SU-DHL-6 (cell line): ENCODE results near the gene CAMK1D.

Source experiments
- CTCF ChIP-seq: fragments of 200-600 bp; sonication (generic); IDR thresholded peaks from one replicate; pipeline ENCODE4 v1.5.1; 2017; ENCODE audit warnings: antibody characterized with exemption, mild to moderate bottlenecking, low read length, moderate library complexity; ENCODE audit not compliant: insufficient read depth, poor library complexity, severe bottlenecking
- EZH2phosphoT487 ChIP-seq: fragments of 200-600 bp; sonication (generic), shearing (Covaris generic); conservative IDR thresholded peaks from 2 replicates; pipeline ENCODE4 v1.6.1; 2018; ENCODE audit warnings: mild to moderate bottlenecking, antibody characterized with exemption, low read length, moderate library complexity, mixed read lengths

DNA sequence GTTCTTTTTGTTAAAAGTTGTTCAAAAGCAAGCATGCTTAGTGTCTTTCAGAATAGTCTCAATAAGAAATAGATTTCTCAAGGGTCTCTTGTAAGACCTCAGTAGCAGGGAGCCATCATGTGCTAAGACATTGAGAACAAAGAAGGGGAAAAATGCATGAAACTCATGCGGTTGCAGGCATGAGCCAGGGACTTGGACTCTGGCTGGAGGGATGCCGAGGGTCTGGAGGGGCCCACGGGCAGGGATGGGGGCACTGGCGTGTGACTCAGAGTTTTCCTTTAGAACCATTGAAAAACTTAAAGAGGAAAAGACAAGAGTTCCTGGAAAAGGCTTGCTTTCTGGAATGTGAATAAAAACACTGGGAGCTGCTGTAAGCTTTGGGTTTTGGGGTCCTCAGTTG lies 398.8 kb downstream of the CAMK1D start:
- no peak for TF ChIP-seq CTCF
- TF ChIP-seq EZH2phosphoT487, result no peak
